Measurements from ENCODE around the gene TLX2. TPM values are rescaled to one million over a fixed set of nuclear protein-coding genes. Genes with fewer than 3 reads are reported as not detected.

The TLX2 gene
- total RNA-seq, 1 experiment from 2014 or later, result 3.1 TPM

DNA sequence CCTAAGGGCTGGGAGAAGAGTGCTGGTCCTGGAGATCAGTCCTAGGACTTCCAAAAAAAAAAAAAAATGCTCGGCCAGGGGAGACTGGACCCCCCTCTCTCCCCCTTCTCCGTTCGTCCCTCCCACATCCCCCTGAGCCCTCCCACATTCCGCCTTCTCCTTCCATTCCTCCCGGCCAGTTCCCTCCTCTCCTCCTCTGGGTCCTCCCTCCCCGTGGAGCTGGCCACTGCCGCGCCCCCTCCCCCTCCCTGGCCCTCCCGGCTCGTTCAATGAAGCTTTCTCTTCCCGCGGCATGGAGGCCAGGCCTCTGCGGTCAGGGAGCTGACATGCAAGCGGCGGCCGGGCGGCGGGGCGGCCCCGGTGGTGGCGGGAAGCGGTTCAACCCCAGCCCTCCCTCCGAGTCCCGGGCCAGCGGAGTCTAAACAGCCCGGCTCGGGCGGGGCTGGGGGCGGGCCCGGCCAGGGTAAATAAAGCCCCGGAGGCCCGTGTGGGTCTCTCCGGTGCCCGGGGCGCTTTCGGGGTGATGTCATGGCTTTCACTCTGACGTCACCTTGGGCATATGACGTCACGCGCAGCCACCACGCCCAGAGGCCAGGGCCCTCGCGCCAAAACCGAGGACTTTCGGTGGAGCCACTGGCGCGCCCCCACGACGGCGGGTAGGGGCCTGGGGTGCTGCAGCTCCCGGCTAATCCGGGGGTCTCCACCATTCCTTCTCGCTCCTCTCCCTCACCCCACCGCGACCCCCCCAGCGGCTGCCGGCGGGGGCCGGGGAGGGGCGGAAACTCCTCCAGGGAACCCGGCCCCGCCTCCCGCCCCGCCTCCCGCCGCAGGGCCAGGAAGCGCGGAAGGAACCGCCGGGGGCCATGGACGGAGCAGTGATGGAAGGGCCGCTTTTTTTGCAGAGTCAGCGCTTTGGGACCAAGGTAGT is 39.9 kb downstream of the TLX2 start, which contains the start of the genes DOK1 and LOXL3:
Gene DOK1, plus strand, starts transcription at position 829 of the 928 bp plus-strand sequence. Its CDS starts 35 bp downstream, at position 864.
Gene LOXL3, minus strand, starts transcription at position 51 of the 928 bp plus-strand sequence. CDS start 1,308 bp downstream, outside the sequence.
- H2AFZ ChIP-seq (ENCODE audit: low read length), result peak within 1 kb of the TSS; percentile 75
- DNase-seq, result peak; percentile 36
- no peak for TF ChIP-seq EZH2phosphoT487 (IDR thresholded peaks at IDR 0.05; ENCODE audit: borderline replicate concordance, low read length)
- TF ChIP-seq CTCF (conservative IDR thresholded peaks at IDR 0.05; ENCODE audit: low read depth, low read length), result no peak
- TF ChIP-seq EZH2 (IDR thresholded peaks at IDR 0.05; ENCODE audit: low read length, unreplicated experiment), result no peak
- POLR2A ChIA-PET (ENCODE audit: unreplicated experiment), result no interaction called here
- intact Hi-C loops (cut with micrococcal nuclease), result no loop called here
- ATAC-seq, result peak; percentile 43
- H3K27ac ChIP-seq (ENCODE audit: low read length), result no peak within 1 kb of the TSS
- no peaks in the 10 kb centered on the region for H3K9me3 ChIP-seq (ENCODE audit: low read length)
- CTCF ChIA-PET, result no interaction called here
- no TSS peak for BruUV-seq (replicated peaks)
- no peak within 1 kb of the TSS for H3K9ac ChIP-seq (ENCODE audit: low read length)
- H3K36me3 ChIP-seq (ENCODE audit: low read depth, low read length), result no peaks in the 10 kb centered on the region
- no peaks in the 10 kb centered on the region for H3F3A ChIP-seq (ENCODE audit: low read length, unreplicated experiment)
- peak within 1 kb of the TSS; percentile 62 for H3K4me3 ChIP-seq (ENCODE audit: low read length)
- H3K4me2 ChIP-seq (ENCODE audit: low read length), result peak within 1 kb of the TSS; percentile 78
- H4K20me1 ChIP-seq (ENCODE audit: low read length), result no peaks in the 10 kb centered on the region
- H3K4me1 ChIP-seq (ENCODE audit: insufficient read depth, low read length), result peaks cover 7% of the 10 kb centered on the region; the same call in 1 of the 2 replicates
- no peaks in the 10 kb centered on the region for H3K27me3 ChIP-seq (ENCODE audit: low read length)
- no peaks in the 10 kb centered on the region for H3K9me2 ChIP-seq (replicated peaks; ENCODE audit: low read length)
- H3K79me2 ChIP-seq (ENCODE audit: low read length), result peaks cover 10% of the 10 kb centered on the region

DNA sequence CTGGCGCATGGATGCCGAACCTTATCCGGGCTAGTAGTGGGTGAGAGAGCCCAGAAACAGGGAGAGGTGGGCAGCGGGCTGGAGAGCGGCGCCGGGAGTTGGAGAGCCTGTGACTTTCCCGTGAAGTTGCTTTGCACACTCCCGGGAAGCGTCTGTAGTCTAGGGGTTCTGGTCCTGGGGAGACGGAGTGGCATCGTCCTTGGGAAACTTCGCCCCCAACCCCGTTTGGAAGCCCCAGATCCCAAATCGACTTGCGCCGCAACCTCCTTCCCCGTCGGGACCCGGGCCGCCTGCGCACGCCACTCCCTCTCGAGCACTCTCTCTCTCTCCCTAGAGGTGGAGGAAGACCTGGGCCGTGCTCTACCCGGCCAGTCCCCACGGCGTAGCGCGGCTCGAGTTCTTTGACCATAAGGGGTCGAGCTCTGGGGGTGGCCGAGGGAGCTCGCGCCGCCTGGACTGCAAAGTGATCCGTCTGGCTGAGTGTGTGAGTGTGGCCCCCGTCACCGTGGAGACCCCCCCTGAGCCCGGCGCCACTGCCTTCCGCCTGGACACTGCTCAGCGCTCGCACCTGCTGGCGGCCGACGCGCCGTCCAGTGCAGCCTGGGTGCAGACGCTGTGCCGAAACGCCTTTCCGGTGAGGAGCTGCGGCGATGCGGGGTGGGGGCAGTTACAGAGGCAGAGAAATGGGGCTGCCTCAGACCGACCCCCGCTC is 40.7 kb downstream of the TLX2 start:
- ATAC-seq, result no peak
- no TSS peak for BruUV-seq (replicated peaks)
- no peaks in the 10 kb centered on the region for H3K27me3 ChIP-seq (ENCODE audit: low read length)
- no peaks in the 10 kb centered on the region for H4K20me1 ChIP-seq (ENCODE audit: low read length)
- H3K4me2 ChIP-seq (ENCODE audit: low read length), result no peak overlapping the region
- H3K9me2 ChIP-seq (replicated peaks; ENCODE audit: low read length), result no peaks in the 10 kb centered on the region
- peaks cover 3% of the 10 kb centered on the region; the same call in 1 of the 2 replicates for H3K4me1 ChIP-seq (ENCODE audit: insufficient read depth, low read length)
- no peak overlapping the region for H3K9ac ChIP-seq (ENCODE audit: low read length)
- DNase-seq, result no peak
- no peaks in the 10 kb centered on the region for H3K9me3 ChIP-seq (ENCODE audit: low read length)
- no peak overlapping the region for H3K27ac ChIP-seq (ENCODE audit: low read length)
- TF ChIP-seq EZH2 (IDR thresholded peaks at IDR 0.05; ENCODE audit: low read length, unreplicated experiment) (no peak), CTCF (conservative IDR thresholded peaks at IDR 0.05; ENCODE audit: low read depth, low read length) (no peak), EZH2phosphoT487 (IDR thresholded peaks at IDR 0.05; ENCODE audit: borderline replicate concordance, low read length) (no peak)
- H3K79me2 ChIP-seq (ENCODE audit: low read length), result peaks cover 5% of the 10 kb centered on the region
- ChIA-PET CTCF (no interaction called here), POLR2A (ENCODE audit: unreplicated experiment) (no interaction called here)
- H3K4me3 ChIP-seq (ENCODE audit: low read length), result no peak overlapping the region
- no peaks in the 10 kb centered on the region for H3K36me3 ChIP-seq (ENCODE audit: low read depth, low read length)
- no peaks in the 10 kb centered on the region for H3F3A ChIP-seq (ENCODE audit: low read length, unreplicated experiment)
- intact Hi-C loops (cut with micrococcal nuclease), result no loop called here
- no peak overlapping the region for H2AFZ ChIP-seq (ENCODE audit: low read length)
